SU-DHL-6 (cell line): Measurements from ENCODE around the gene TM9SF1.

ENCODE experiments used
- CTCF ChIP-seq: fragments of 200-600 bp; sonication (generic); IDR thresholded peaks from one replicate; pipeline ENCODE4 v1.5.1; 2017; ENCODE audit warnings: antibody characterized with exemption, mild to moderate bottlenecking, low read length, moderate library complexity; ENCODE audit not compliant: insufficient read depth, poor library complexity, severe bottlenecking
- EZH2phosphoT487 ChIP-seq: fragments of 200-600 bp; sonication (generic), shearing (Covaris generic); conservative IDR thresholded peaks from 2 replicates; pipeline ENCODE4 v1.6.1; 2018; ENCODE audit warnings: mild to moderate bottlenecking, antibody characterized with exemption, low read length, moderate library complexity, mixed read lengths

- TF ChIP-seq CTCF, result no peak
- no peak for TF ChIP-seq EZH2phosphoT487
These were observed 12.2 kb downstream of the TM9SF1 start for GRCh38 chr14:24183014-24183481.
